Fibroblast of peridontal ligament (primary cell): ENCODE measurements around the gene BIK.
"Not testable (repeated sequence)": the region's sequence is repeated elsewhere in the genome, so short reads cannot be mapped to it uniquely, and the experiment has no call there.

Source experiments
- DNase-seq: peaks from one replicate; pipeline ENCODE4 v3.0.0-alpha.2; 2010; ENCODE audit errors: extremely low read depth

The BIK gene

GRCh38 chr22:43136255-43136654 lies 25.7 kb downstream of the BIK start:
- peak; percentile 8 for DNase-seq

GRCh38 chr22:43136801-43137200 lies 26.3 kb downstream of the BIK start:
- DNase-seq, result no peak

- DNase-seq, result peak; percentile 64
Observed at GRCh38 chr22:43142880-43143562, 32.5 kb downstream of the BIK start, which contains the start of gene MCAT. TSS of gene MCAT (minus strand) at chr22:43143398. CDS start at chr22:43143348, 50 bp downstream.

- DNase-seq, result no peak
Observed at GRCh38 chr22:43144949-43145348, 34.4 kb downstream of the BIK start.

GRCh38 chr22:43145371-43145770 lies 34.8 kb downstream of the BIK start:
- not testable (repeated sequence) for DNase-seq

- not testable (repeated sequence) for DNase-seq
Observed at GRCh38 chr22:43146332-43146731, 35.8 kb downstream of the BIK start.

GRCh38 chr22:43147821-43148220 lies 37.3 kb downstream of the BIK start:
- no peak for DNase-seq

GRCh38 chr22:43148581-43148980 lies 38.0 kb downstream of the BIK start:
- DNase-seq, result no peak

GRCh38 chr22:43150731-43151206 lies 40.2 kb downstream of the BIK start:
- DNase-seq, result no peak

GRCh38 chr22:43151251-43152002 lies 40.9 kb downstream of the BIK start, which contains the start of gene TSPO:
TSS of gene TSPO (plus strand) at chr22:43151559. CDS start at chr22:43159239, 7,680 bp downstream.
- DNase-seq, result peak; percentile 37

- DNase-seq, result no peak
Observed at GRCh38 chr22:43152003-43152356, 41.4 kb downstream of the BIK start.

GRCh38 chr22:43152357-43153071 lies 42.0 kb downstream of the BIK start:
- peak; percentile 51 for DNase-seq

GRCh38 chr22:43153899-43154298 lies 43.3 kb downstream of the BIK start:
- DNase-seq, result no peak

GRCh38 chr22:43154887-43155536 lies 44.5 kb downstream of the BIK start:
- DNase-seq, result no peak

GRCh38 chr22:43155789-43156188 lies 45.2 kb downstream of the BIK start:
- no peak for DNase-seq

- DNase-seq, result no peak
Observed at GRCh38 chr22:43156413-43156812, 45.9 kb downstream of the BIK start.

- no peak for DNase-seq
Observed at GRCh38 chr22:43157874-43158546, 47.5 kb downstream of the BIK start.

GRCh38 chr22:43158778-43159483 lies 48.4 kb downstream of the BIK start:
- DNase-seq, result no peak

GRCh38 chr22:43159484-43160178 lies 49.1 kb downstream of the BIK start:
- DNase-seq, result no peak
